Measurements from ENCODE around the gene DPP6.

DPP6 gene

DNA sequence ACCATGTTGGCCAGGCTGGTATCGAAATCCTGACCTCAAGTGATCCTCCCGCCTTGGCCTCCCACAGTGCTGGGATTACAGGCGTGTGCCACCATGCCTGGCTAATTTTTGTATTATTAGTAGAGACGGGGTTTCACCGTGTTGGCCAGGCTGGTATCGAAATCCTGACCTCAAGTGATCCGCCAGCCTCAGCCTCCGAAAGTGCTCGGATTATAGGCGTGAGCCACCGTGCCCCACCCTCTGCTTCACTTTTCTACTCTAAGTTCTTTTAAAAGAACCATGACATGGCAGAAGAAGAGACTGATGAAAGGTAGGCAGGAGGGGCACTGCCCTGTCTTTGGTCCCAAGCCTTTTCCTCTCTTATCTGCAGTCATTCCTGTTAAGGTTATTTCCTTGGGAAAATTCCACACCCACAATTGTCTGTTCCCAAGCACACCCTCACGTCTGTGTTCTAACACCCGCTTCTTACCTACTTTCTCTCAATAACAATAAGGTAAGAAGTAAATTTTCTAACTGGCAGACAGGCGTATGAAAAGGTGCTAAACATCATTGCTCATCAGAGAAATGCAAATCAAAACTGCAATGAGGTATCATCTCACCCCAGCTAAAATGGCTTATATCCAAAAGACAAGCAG, 291.7 kb downstream of the DPP6 start:
- no peak for DNase-seq

DNA sequence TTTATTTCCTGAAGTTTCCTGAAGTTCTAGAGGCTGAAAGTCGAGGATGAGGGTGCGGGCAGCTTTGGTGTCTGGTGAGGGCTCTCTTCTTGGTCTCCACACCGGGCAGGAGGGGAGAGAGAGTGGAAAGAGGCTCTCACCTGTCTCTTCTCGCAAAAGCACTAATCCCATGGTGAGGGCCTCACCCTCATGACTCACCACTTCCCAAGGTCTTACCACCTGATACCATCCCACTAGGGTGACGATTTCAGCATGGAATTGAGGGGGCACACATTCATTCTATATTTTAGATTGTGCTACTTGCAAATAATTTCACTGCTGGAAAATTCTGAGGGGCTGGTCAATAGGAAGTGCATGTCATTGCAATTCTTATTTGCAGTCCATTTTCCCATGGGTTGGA, 292.9 kb downstream of the DPP6 start:
- DNase-seq = no peak

- DNase-seq = no peak
These were observed 295.6 kb downstream of the DPP6 start for GRCh38 chr7:154347700-154348266.

DNA sequence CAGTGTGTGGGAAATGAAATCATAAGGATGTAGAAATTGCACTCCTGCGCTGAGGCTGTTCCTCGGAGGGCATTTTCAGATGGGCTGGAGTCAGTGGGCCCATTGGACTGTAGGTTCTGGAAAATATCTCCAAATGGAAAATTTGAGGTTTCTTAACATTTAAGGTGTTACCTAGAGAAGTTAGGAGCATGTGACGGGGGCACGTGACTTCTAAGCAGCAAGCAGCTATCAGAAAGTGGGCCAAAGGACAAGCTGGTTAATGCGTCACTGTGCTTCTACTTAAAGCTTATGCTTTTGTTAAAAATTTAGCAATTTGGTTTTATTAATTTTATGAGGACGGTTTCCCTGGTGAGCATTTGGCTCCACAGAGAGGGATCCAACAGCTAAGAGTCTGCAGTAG, 298.7 kb downstream of the DPP6 start:
- no peak for DNase-seq

DNA sequence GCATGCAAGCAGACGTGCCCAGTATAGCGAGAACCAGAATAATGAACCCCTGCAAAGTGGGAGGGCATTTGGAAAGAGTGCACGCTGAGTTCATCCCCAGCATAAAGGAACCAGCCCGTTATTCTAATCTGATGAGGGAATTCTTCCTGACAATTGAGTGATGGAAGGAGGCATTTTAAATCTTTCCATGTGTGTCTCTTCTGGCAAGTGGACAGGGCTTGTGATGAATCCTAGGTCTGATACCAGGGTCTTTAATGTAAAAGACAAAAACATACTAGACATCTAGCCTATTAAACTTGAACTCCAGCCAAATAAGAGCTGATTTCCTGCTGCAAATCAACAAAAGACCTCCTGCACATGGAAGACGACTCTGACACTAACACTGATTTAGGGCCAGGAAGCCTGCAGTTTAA, 301.2 kb downstream of the DPP6 start:
- DNase-seq = no peak

DNA sequence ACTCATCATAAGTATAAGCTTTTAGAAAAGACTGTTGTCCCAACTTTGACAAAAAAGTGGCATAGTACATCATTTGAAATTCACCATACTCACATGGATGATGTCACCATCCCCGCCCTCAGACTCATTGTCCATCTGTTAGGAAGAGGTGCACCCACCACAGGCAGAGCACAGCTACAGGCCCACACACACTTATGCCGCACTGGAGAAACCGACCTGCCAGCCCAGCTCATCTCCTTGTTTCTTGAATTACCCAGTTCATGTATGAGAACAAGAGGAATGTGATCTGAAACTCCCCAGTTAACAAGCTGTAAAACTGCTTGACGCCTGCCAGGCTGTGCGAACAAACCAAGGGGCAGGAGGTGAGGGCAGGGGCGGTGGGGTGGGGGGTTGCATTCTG, 312.0 kb downstream of the DPP6 start:
- DNase-seq = no peak

DNA sequence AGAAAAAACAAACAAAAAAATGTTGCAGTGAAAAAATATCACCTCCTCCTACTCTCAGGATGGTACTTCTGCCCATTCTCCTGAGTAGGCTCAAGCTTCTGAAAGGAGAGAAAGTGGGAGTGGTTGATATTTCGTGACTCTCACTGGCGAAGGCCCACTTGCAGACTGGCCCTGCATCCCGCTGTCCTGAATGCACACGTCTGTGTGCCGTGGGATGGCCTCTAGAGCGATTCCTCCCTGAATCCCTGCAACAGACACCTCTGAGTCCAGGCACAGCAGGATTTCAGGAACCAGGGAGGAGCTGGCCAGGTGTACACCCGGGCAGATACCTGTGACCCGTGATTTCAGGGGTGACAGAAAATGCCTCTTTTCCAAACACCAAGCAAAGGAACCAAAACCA, 319.2 kb downstream of the DPP6 start:
- no peak for DNase-seq

DNA sequence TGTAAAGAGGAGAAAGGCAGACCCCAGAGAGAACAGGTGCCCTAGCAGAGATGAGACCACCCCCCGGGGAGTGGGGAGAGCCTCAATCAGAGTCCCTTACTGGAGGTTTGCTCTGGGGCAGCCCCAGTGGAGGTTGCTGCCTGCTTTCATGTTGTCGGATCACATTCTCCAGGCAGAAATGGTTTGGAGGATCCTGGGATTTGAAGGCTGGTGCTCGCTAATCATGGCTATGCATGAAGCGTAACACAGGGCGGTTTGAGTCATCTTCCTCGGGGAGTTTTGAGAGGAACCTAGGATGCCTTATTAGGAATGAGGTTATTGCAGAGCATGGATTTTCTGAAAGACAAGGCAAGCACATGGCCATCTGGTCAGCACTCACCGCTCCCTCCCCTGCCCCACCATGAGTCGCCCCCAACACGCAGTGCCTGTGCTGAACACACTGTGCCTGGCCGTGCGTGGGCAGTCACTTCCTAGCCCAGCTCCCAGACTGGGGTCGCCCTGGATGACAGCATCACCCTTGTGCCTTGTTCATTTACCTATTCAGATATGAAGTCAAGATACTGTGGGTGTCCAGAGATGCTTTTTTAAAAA, 319.9 kb downstream of the DPP6 start:
- no peak for DNase-seq

DNA sequence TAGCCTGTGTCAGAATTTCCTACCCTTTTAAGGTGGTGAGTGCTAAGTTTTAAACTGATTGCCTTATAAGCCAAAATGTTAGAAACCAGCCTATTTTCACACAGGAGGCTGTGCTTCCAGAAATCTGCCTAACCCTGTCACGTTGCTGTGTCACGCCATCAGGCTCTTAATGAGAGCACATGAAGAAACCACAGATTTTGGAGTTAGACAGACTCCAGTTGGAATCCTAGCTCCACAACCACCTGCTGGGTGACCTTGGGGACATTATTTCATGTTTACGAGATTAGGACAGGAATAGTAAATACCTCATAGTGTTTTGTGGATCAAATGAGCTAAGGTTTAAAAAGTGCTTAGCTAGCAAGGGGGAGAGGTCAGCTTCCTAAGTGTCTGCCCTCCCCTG, 321.8 kb downstream of the DPP6 start:
- no peak for DNase-seq

- DNase-seq = no peak
These were observed 323.8 kb downstream of the DPP6 start for GRCh38 chr7:154375956-154376355.

GRCh38 chr7:154380771-154381170, 328.6 kb downstream of the DPP6 start:
- DNase-seq = no peak

DNA sequence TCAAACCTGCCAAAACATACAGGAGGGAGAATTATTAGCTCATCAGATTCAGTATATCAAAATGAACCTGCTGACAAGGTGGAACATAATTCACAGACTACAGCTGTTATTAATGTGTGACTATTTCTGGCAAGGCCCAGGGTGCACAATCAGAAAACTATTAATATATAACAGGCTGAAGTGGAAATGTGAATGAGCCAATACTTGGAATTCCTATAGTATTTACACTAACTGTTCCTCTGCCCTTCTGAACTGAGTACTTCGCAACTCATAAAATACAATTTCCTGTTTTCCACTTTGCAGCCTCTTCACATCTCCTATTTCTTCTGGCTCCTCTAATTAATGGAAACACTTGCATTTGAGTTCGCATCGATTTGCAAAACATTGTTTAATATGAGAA, 330.8 kb downstream of the DPP6 start:
- no peak for DNase-seq

- DNase-seq = no peak
These were observed 333.0 kb downstream of the DPP6 start for GRCh38 chr7:154385214-154385613.

DNA sequence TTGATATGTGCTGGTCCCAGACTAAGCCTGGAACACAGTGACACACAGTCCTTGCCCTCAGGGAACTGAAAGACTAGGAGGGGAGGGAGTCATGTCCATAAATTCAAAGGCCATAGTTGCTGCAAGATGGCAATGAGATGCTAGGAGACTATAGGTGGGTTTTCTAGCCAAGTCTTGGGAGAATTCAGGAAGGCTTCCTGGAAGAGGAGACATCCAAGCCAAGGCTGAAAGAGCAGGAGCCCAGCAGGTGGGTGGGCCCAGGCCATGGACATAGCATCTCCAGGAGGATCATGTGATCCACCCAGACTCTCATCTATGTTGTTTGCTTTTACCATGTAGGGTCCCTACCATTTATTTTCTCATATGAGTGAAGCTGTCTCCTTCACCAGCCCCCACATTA, 335.1 kb downstream of the DPP6 start:
- no peak for DNase-seq

DNA sequence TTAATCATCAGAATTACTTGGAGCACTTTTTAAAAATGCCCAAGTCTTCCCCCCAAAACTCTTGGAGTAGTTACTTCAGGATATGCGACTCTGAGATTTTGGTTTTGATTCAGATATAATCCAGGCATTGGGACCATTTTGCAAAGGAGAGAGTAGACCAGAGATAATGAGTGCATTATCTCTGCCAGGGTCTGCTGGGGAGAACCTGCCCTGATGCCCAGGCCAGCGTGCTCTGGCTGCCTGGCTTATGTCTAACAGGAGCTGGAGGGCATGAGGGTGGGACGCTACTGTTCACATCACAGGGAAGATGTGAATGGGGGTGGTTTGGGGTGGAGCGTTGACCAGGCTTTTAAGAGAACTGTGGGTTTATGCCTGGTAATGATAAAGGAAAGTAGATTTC, 336.2 kb downstream of the DPP6 start:
- DNase-seq = no peak

DNA sequence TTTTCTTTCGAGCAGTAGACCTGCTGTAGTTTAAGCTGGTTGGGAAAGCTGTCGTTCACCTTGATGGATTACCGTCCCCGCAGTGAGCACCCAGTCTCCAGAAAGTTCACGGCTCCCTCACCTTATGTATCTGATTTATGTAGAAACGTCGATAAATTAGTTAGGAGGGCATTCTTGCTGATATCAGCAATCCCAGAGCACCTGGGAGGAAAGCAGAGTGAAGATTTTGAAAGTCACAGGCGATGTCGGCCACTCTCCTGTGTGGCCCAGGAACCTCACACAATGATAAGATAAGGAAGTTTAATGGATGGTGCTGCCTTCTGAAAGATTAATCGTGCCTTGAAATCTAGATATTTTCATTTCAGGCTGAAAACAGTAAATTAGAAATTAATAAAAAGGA, 336.8 kb downstream of the DPP6 start:
- no peak for DNase-seq

GRCh38 chr7:154390961-154391360, 338.8 kb downstream of the DPP6 start:
- DNase-seq = no peak

DNA sequence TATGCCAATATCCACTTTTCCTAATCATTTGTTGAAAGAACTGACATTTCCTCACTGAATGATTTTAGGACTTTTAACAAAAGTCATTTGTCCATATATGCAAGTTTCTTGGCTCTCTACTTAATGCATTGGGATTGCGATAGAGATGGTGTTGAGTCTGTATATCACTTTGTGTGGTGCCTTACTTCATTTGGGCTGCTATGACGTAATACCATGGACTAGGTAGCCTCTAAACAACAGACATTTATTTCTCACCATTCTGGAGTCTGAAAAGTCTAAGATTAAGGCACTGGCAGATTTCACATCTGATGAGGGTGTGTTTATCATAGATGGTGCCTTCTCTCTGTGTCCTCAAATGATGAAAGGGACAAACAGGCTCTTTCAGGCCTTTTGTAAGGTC, 342.6 kb downstream of the DPP6 start:
- DNase-seq = no peak

DNA sequence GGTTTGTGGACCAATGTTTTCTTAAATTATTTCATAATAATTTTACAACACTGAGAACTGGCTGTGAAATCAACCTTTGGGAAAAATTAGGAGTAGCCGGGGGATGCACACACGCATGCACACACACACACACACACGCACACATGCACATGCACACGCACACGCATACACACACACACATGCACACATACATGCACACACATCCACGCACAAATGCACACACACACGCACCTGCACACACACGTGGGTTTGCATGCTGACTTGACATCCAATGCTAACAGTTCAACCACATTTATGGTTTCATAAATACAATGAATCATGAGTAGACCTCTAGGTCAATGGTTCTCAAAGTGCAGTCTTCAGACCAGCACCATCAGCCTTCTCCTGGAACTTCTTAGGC, 354.1 kb downstream of the DPP6 start:
- DNase-seq = no peak

DNA sequence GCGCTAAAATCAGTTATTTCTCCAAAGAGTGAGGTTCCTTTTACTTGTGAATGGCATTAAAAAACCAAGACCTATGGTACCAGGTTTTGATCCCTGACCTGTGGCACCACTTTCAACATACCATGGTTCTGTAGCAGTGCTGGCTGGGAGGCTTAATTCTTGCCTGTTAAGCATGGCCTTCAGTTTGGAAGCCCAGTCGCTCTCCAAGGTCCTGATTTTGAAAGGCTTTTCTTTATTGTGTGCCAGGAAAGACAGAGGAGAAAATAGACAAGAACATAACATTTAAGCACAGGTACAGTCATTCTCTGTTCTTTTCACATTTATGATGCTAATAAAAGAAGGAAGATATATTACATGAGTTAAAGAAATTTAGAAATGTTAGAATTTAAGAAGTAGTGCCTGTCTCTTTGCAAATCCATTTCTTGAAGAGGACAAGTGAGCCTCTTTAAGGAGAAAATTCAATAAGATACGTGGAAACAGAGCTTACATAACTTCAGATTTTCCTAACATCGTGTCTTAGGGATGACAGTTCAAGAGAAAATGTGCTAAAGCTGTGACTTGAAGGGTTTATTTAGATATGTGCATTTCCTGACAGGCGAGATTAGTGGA, 357.6 kb downstream of the DPP6 start:
- no peak for DNase-seq

DNA sequence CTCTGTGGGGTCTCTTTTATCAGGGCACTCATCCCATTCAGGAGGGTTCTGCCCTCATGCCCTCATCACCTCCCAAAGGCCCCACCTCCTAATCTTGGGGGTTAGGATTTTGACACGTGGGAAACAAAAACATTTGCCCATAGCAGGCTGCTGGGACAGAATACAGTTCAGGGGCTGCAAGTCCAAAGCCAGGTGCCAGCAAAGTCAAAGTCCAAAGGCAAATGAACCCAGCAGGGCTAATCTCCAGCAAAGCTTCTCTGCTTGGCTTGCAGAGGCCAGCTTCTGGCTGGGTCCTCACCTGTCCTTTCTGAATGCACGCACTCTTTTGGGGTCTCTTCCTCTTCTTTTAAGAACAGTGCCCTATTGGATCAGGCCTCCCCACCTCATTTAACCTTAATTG, 359.9 kb downstream of the DPP6 start:
- no peak for DNase-seq

DNA sequence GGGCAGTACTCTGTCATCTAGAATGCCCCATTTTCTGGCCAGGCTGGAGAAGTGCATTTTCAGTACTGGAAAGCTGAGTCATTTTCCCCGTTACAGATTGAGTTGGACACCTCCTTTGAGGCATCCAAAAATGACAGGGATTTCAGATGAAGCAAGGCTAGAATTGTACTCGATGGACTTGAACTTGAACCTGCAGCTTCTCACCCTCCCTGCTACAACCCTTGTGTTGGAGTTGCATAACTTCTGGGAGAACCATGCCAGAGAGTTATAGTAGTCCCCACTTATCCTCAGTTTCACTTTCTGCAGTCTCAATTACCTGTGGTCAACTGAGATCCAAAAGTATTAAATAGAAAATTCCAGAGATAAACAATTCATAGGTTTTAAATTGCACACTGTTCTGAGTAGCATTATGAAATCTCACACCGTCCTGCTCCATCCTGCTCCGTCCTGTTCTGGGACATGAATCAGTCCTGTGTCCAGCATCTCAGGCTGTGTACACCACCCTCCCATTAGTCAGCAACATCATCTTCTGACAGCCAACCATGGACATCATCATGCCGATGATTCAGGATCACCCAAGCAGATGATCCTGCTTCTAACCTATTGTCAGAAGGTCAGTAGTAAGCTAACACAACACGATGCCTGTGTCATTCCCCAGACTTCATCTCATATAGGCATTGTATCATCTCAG, 363.7 kb downstream of the DPP6 start:
- no peak for DNase-seq

GRCh38 chr7:154416714-154417113, 364.5 kb downstream of the DPP6 start:
- DNase-seq = no peak

DNA sequence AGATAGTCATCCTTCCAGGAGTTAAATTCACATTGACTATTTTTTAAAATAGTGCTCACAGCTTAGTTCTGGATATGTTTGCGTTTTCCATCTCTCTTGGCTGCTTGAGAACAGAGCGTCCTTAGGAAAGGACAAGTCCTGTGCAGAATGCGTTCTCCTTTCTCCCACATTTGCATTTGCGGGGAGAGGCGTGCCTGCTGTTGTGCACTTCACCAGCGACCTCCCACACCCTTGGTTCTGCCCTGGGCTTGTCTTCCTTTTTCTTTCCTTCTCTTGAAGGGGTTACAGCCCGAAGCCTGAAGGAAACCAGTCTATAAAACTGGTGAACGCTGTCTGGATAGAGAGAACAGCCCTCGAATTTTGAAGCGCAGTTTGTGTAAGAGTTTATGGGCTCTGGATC, 367.1 kb downstream of the DPP6 start:
- DNase-seq = no peak
